SU-DHL-6 (cell line): Measurements from ENCODE around the gene LINGO4.
"Not testable (repeated sequence)": the region's sequence is repeated elsewhere in the genome, so short reads cannot be mapped to it uniquely, and the experiment has no call there.

Source experiments
- EZH2phosphoT487 ChIP-seq: fragments of 200-600 bp; sonication (generic), shearing (Covaris generic); conservative IDR thresholded peaks from 2 replicates; pipeline ENCODE4 v1.6.1; 2018; ENCODE audit warnings: mild to moderate bottlenecking, antibody characterized with exemption, low read length, moderate library complexity, mixed read lengths
- TF ChIP-seq, protein P1 (sequence below): fragments of 200-600 bp; sonication (generic); IDR thresholded peaks from one replicate; pipeline ENCODE4 v1.5.1; 2017; ENCODE audit warnings: antibody characterized with exemption, mild to moderate bottlenecking, low read length, moderate library complexity; ENCODE audit not compliant: insufficient read depth, poor library complexity, severe bottlenecking

DNA sequence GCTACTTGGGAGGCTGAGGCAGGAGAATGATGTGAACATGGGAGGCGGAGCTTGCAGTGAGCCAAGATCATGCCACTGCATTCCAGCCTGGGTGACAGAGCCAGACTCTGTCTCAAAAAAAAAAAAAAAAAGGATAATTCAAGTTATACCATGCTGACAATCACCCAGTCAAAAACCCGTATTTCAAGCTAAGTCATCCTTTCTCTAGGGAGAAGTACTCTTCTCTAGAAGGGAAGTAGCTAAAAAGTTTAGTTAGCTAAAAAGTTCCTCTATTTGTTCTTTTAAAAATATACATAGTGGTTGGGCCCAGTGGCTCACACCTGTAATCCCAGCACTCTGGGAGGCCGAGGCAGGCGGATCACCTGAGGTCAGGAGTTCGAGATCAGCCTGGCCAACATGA, 24.5 kb downstream of the LINGO4 start:
- TF ChIP-seq, protein P1, sequence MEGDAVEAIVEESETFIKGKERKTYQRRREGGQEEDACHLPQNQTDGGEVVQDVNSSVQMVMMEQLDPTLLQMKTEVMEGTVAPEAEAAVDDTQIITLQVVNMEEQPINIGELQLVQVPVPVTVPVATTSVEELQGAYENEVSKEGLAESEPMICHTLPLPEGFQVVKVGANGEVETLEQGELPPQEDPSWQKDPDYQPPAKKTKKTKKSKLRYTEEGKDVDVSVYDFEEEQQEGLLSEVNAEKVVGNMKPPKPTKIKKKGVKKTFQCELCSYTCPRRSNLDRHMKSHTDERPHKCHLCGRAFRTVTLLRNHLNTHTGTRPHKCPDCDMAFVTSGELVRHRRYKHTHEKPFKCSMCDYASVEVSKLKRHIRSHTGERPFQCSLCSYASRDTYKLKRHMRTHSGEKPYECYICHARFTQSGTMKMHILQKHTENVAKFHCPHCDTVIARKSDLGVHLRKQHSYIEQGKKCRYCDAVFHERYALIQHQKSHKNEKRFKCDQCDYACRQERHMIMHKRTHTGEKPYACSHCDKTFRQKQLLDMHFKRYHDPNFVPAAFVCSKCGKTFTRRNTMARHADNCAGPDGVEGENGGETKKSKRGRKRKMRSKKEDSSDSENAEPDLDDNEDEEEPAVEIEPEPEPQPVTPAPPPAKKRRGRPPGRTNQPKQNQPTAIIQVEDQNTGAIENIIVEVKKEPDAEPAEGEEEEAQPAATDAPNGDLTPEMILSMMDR, result not testable (repeated sequence)
- not testable (repeated sequence) for TF ChIP-seq EZH2phosphoT487
